Muscle of leg (tissue), 11 donors: Measurements from ENCODE around the gene SETBP1. TPM values are rescaled to one million over a fixed set of nuclear protein-coding genes. Genes with fewer than 3 reads are reported as not detected.

ENCODE experiments used
- DNase-seq: peaks from one replicate; pipeline ENCODE4 v3.0.0; 2013
- H3K27ac ChIP-seq: one replicate; pipeline ENCODE4 v1.5.1; 2013; ENCODE audit warnings: mild to moderate bottlenecking, low read length, control low read depth
- H3K27me3 ChIP-seq: one replicate; pipeline ENCODE4 v1.6.1; 2013; ENCODE audit warnings: low read length; ENCODE audit not compliant: control insufficient read depth, insufficient read depth
- H3K36me3 ChIP-seq: one replicate; pipeline ENCODE4 v1.6.1; 2013; ENCODE audit warnings: low read length; ENCODE audit not compliant: control insufficient read depth, insufficient read depth
- H3K4me1 ChIP-seq: one replicate; pipeline ENCODE4 v1.6.1; 2013; ENCODE audit warnings: low read length; ENCODE audit not compliant: control insufficient read depth, insufficient read depth
- H3K4me3 ChIP-seq: one replicate; pipeline ENCODE4 v1.5.1; 2013; ENCODE audit warnings: low read length, control low read depth
- H3K9me3 ChIP-seq: replicated peaks from 2 replicates; pipeline ENCODE4 v1.6.1; 2013; ENCODE audit warnings: low read depth, low read length; ENCODE audit not compliant: control insufficient read depth
- WGBS: methylation state at CpG from one replicate; pipeline ENCODE4 v1.1.5; 2013; ENCODE audit warnings: missing lambda C conversion rate; ENCODE audit not compliant: insufficient coverage; 5-methylcytosine and 5-hydroxymethylcytosine counted together
- polyA plus RNA-seq, 8 donors: library from polyadenylated mRNA; unstranded; fragments of 120-200 nt; gene quantifications; one replicate each; pipeline versions ENCODE4 v1.2.1 to v1.2.3, GENCODE V29; 2013; ENCODE audit warnings: inconsistent platforms in 1 of 8, low replicate concordance in 1 of 8; ENCODE audit not compliant: insufficient read length in 8 of 8, insufficient read depth in 1 of 8
- total RNA-seq: library from RNA; stranded (reverse); fragments of 120-200 nt; gene quantifications from one replicate; pipeline ENCODE4 v1.2.4, GENCODE V29; 2013

Gene SETBP1
- total and polyA plus RNA-seq, 9 donors = 11.0 to 20.5 (median 16.8) TPM

DNA sequence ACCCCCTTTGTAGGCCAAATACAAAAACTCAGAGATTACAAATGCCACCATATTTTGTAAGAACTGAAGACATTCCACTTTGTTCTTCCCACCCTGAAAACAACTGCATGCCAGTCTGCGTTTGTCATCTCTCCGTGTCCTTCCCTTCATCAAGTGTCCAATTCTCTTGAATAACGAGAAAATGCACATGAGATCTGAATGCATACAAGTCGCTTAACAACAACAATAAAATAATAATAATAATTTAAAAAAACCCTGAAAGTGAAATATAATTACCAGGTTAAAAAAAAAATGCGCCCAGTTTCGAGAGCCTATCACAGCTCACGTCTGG is 2.0 kb upstream of the SETBP1 start:
- H3K27me3 ChIP-seq = no peaks in the 10 kb centered on the region
- peaks cover 21% of the 10 kb centered on the region for H3K4me1 ChIP-seq
- WGBS = 0% methylated on average over 1 of the region's 7 CpGs
- no peaks in the 10 kb centered on the region for H3K36me3 ChIP-seq
- peak overlapping the region; percentile 22 for H3K4me3 ChIP-seq
- H3K27ac ChIP-seq = no peak overlapping the region
- no peak for DNase-seq
- no peaks in the 10 kb centered on the region for H3K9me3 ChIP-seq

DNA sequence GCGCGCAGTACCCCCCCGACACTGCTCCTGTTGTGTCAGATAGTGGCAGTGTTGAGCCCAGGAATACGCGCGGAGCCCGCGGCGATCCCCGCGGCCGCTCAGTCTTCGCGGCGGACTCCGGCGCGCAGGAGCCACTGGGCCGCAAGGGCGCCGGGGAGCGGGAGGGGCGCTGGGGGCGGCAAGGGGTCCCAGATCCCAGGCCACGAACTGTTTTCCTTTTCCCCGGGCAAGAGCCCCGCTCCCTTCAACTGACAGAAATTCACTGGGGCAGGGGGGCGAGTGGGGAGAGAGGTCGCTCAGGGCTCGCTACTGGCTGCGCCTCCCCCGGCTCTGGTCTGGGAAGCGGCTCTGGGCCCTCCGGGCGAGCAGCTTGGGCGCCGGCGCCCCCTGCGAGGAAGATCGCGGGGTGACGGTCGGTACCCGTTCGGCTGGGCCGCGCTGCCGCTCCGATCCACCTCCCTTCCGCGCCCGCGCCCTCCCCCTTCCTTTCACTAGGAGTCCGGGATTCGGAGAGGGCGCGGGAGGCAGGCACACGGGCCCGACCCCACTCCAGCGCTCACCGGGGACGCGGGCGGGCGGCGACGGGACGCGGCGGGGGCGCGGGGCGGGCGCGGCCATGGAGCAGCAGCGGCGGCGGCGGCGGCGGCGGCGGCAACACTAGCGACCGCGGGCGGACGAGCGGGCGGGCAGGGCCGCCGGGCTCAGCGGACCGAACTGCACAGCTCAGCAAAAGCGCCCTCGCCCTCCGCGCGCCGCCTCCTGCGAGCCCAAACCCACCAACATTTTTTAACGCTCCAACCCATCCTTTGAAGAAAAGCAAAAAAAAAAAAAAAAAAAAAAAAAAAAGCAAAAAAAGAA is 1.4 kb upstream of the SETBP1 start:
- Histone ChIP-seq H3K4me3 (peak overlapping the region; percentile 83), H3K36me3 (no peaks in the 10 kb centered on the region), H3K27ac (peak overlapping the region; percentile 97), H3K4me1 (peaks cover 24% of the 10 kb centered on the region), H3K27me3 (peaks cover 2% of the 10 kb centered on the region), H3K9me3 (no peaks in the 10 kb centered on the region)
- WGBS = 0% methylated on average over 85 of the region's 102 CpGs
- peak; percentile 97 for DNase-seq

DNA sequence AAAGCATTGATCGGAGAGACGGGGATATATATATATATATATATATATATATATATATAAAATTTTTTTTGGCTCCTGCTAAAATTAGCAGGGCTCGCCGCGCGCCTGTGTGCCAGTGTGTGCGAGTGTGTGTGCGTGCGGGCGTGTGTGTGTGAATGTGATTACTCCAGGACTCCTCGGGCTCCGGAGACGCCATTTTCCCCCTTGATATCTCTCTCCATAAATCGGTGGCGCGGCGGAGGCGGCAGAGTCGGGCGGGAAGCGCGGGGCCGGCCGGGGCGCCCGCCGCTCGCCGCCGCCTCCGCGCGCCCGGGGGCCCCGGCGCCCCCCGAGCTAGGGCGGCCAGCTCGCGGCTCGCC is 795 bp upstream of the SETBP1 start:
- no peaks in the 10 kb centered on the region for H3K36me3 ChIP-seq
- peak overlapping the region; percentile 83 for H3K4me3 ChIP-seq
- under 1% methylated on average over 31 of the region's 41 CpGs for WGBS
- H3K9me3 ChIP-seq = no peaks in the 10 kb centered on the region
- H3K27ac ChIP-seq = peak overlapping the region; percentile 92
- peak; percentile 83 for DNase-seq
- peaks cover 24% of the 10 kb centered on the region for H3K4me1 ChIP-seq
- peaks cover 2% of the 10 kb centered on the region for H3K27me3 ChIP-seq

DNA sequence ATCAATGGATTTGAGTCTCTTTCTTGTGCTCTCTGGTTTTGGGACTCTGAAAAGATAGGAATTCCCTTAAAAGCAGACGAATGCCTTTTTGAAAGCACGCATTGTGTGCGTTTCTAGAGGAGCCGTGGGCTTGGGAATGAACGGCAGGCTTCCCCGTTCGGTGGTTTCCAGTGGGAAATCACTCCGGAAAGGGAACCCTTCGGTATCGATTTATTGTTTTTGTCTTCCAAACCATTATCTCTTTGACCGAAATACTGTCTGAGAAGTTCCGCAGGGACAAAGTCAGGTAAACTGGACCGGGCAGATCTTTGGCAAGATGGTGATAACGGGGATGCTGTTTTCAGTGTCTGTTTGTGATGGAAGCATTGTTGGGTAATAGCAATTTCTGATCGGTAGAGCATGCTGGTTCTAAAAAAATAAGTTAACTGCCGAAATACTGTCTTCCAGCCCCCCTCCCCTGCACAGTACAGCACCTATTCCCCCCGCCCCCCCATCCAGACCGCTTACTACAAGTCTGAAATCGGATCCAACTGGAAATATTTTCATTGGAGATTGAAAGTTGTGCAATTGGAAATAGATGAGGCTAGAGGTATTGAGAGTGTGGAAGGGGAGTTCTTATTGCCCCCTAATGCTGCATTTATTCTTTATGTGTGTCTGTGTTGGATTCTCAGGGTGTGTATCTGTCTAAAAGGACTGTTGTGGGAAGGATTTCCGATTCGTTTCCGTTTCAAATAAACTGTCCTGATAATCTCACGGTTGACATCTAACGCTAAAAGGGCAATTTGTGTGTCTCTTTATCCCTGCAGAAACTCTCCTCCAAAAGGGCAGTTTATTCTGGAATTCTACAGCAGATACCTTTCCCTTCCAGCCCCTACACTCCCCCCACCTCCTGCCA is 635 bp downstream of the SETBP1 start:
- Histone ChIP-seq H3K9me3 (no peaks in the 10 kb centered on the region), H3K27ac (peak overlapping the region; percentile 92), H3K27me3 (peaks cover 2% of the 10 kb centered on the region), H3K4me1 (peaks cover 28% of the 10 kb centered on the region), H3K36me3 (no peaks in the 10 kb centered on the region), H3K4me3 (peak overlapping the region; percentile 83)
- WGBS = 0% methylated on average over 10 of the region's 24 CpGs
- DNase-seq = peak; percentile 65

DNA sequence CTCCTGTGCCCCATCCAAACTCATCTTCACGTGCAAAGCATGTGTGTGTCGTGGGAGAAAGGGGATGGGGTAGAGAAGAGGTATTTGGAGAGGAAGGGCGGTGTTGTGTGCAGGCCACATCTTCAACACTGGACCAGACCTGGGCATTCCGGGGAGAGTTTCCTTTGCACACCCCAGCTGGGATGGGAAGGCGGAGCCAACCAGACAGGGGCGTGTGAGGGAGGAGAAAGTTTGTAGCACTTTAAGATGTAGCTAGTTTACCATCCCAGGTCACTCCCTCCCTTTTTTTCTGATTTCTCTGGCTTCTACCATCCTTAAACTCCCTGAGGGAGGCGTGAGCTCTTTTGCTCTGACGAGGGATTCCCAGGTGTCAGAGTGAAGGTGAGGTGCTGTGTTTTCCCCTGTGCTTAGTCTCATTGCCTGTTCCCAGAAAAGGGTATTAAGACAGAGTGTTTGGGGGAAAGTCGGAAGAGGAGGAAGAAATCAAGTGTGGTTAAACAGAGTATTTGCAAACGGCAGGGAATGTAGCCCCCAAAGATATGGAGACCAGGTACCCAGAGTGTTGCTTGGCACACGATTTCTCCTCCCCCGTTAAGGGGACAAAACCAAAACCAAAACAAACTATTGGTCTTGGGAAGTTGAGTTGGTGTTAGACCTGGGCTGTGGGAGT is 1.6 kb downstream of the SETBP1 start:
- Histone ChIP-seq H3K9me3 (no peaks in the 10 kb centered on the region), H3K27me3 (peaks cover 2% of the 10 kb centered on the region), H3K4me1 (peaks cover 30% of the 10 kb centered on the region), H3K4me3 (peak overlapping the region; percentile 16), H3K27ac (peak overlapping the region; percentile 92), H3K36me3 (no peaks in the 10 kb centered on the region)
- DNase-seq = peak; percentile 74
- WGBS = 7% methylated on average over 3 of the region's 12 CpGs

DNA sequence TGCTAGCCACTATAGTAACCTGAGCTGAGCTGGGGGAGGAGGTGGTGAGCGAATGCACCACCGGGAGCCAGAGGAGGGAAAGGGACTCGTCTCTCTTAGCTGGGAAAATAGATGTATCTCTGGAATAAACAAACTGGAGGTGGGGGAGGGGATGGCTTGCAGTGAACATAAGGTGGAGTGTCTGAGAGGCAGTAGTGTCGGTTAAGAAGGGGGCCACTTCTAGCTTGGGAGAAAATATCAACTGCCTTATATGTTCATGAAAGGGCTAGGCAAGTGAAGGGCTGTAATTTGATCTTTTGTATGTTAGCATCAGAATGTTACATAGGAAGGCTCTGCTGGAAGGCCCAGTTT is 2.2 kb downstream of the SETBP1 start:
- WGBS = 15% methylated on average over 4 of the region's 4 CpGs
- no peaks in the 10 kb centered on the region for H3K9me3 ChIP-seq

DNA sequence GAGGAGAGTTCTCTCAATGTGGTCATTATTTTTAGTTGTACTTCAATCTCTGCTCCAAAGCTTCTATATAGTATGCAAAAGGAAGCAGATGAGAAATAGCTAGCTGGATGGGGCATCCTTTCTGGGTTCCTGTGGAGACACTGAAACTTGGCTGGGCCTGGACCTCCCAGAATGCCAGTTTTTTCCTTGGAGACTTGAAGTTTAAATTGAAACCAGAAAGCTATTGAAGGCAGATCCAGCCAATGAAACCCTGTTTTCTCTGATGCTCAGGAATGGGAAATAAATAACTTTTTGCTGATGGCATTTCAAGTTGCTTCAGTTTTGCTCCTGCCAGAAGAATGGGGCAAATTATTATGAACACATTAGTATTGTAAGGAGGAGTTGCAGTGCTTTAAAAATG is 2.9 kb downstream of the SETBP1 start:
- Histone ChIP-seq H3K4me1 (peaks cover 32% of the 10 kb centered on the region), H3K36me3 (no peaks in the 10 kb centered on the region), H3K27me3 (peaks cover 2% of the 10 kb centered on the region), H3K27ac (peak overlapping the region; percentile 92), H3K4me3 (no peak overlapping the region), H3K9me3 (no peaks in the 10 kb centered on the region)
- DNase-seq = peak; percentile 57

More for the DNA sequence above, 2.2 kb downstream of the SETBP1 start:
- Histone ChIP-seq H3K27me3 (peaks cover 2% of the 10 kb centered on the region), H3K4me3 (peak overlapping the region; percentile 16), H3K27ac (peak overlapping the region; percentile 92), H3K4me1 (peaks cover 31% of the 10 kb centered on the region), H3K36me3 (no peaks in the 10 kb centered on the region)
- DNase-seq = peak; percentile 72

DNA sequence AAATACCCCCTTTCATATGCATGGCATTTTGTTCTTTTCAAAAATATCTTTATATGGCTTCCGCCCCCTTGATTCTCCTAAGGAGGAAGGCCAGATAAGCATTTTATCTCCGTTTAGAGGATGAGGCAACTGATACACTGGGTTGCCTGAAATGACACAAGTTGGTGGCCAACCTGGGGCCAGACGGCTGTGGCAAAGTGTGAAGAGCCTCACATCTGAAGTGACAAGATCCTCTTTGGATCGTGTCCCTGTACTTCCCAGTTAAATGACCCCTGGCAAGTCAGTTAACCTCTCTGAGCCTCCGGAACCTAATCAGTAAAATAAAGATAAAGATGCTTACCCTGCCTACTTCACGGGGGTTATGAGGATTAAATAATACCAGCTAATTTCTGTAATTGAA is 4.6 kb downstream of the SETBP1 start:
- Histone ChIP-seq H3K36me3 (no peaks in the 10 kb centered on the region), H3K9me3 (no peaks in the 10 kb centered on the region), H3K27ac (no peak overlapping the region), H3K4me1 (peaks cover 44% of the 10 kb centered on the region), H3K27me3 (peaks cover 2% of the 10 kb centered on the region), H3K4me3 (no peak overlapping the region)
- WGBS = 100% methylated on average over 1 of the region's 6 CpGs
- no peak for DNase-seq

DNA sequence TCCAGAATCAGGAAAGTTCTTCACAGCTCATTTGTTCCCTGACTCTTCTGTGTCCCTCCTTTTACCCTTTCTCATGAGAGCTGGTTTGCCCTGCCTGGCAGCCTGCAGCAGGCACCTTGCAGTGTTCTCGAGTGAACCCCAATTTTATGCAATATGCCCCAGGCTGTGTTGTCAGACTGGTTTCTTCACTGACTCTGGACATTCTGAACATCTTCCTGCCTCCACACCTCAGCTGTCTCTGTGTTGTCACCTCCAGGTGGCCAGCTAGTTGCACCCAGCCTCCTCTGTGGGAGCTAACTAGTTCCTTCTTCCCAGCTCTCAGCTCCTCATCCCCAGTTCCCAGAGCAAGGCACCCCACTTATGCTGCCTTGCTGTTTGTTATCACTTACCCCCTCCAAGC is 5.5 kb downstream of the SETBP1 start:
- H3K4me1 ChIP-seq = peaks cover 44% of the 10 kb centered on the region
- no peaks in the 10 kb centered on the region for H3K36me3 ChIP-seq
- peaks cover 2% of the 10 kb centered on the region for H3K27me3 ChIP-seq
- no peak overlapping the region for H3K27ac ChIP-seq
- 100% methylated on average over 1 of the region's 1 CpG for WGBS
- DNase-seq = no peak
- H3K4me3 ChIP-seq = no peak overlapping the region
- no peaks in the 10 kb centered on the region for H3K9me3 ChIP-seq

DNA sequence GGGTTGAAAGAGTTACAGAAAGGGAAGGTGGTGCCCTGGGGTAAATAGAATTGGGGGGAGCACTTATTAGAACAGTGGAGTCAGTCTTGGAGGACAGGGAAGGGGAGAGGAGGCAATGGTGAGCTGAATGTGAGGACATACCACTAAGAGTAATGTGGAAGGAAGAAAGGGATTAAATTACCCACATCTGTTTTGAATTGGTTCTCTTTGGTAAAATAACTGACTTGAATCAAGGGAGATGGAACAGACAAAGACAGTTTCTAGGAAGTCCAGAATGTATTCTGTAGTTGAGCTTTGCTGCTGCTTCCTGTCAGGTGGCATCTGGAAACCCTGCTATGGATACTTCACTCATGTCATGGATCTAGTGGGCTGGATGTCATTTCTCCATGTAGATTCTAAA is 6.7 kb downstream of the SETBP1 start:
- Histone ChIP-seq H3K9me3 (no peaks in the 10 kb centered on the region), H3K36me3 (no peaks in the 10 kb centered on the region), H3K4me3 (no peak overlapping the region), H3K4me1 (peaks cover 42% of the 10 kb centered on the region), H3K27me3 (peaks cover 2% of the 10 kb centered on the region), H3K27ac (no peak overlapping the region)
- DNase-seq = no peak
